GM18951 (cell line): ENCODE measurements around the gene OSCAR.

Source experiments
- POLR2A ChIP-seq: IDR thresholded peaks from 4 replicates; pipeline ENCODE4 v1.6.1; 2011; ENCODE audit warnings: mild to moderate bottlenecking; ENCODE audit not compliant: insufficient read length, insufficient read depth; ENCODE audit errors: extremely low read depth
- in situ Hi-C: fragments of 300-500 bp; cut with MboI; formaldehyde crosslinking; loops from one replicate; pipeline ENCODE4 v1.12.0; 2022; ENCODE audit warnings: low sequenced_read_pairs, mixed read lengths, inconsistent platforms; ENCODE audit not compliant: unreplicated experiment

OSCAR gene

GRCh38 chr19:54084410-54084809, 16.2 kb downstream of the OSCAR start:
- in situ Hi-C loops, result no loop called here
- TF ChIP-seq POLR2A, result no peak

DNA sequence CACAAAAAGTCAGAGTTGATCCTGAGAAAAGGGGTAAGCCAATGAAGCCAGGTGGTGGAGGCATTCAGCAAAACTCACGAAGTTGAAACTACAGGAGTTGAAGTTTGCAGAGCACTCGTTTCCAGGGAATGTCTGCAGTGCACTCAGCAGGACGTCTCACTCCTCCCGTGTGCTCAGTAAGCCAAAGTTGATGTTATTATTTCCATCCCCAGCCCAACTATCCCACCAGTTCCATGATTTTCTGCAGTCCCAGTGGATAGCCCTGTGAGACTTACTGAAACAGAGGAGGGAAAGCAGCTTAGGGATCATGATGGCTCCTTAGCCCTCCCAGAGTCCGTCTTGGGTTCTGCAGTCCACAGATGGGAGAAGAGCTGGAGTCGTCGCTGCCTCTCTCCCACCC, 19.6 kb downstream of the OSCAR start, which contains the start of gene TARM1:
TSS of gene TARM1 (minus strand) at position 334 of the 400 bp plus-strand sequence. CDS start at position 309, 25 bp downstream.
- in situ Hi-C loops, result no loop called here
- TF ChIP-seq POLR2A, result no peak

DNA sequence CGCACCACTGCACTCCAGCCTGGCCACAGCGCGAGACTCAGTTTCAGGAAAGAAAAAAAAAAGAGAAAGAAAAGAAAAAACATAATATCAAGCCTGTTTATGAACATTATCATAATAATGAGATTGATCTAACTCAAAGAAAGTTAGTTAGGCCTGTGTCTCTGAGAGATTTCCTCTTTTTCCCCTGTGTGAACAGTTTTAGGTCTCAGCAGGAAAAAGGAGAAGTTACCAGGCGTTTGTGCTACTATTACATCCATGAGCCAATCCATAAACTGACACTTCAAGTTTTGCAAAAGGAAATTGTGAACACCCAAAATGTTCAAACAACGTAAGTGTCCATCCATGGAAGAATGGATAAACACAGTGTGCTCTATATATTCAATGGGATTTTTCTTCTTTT, 23.3 kb downstream of the OSCAR start:
- no peak for TF ChIP-seq POLR2A
- in situ Hi-C loops, result no loop called here

- TF ChIP-seq POLR2A, result no peak
- in situ Hi-C loops, result no loop called here
These were observed 25.8 kb downstream of the OSCAR start for GRCh38 chr19:54074851-54075250.

GRCh38 chr19:54073829-54074228, 26.8 kb downstream of the OSCAR start:
- in situ Hi-C loops, result no loop called here
- no peak for TF ChIP-seq POLR2A

GRCh38 chr19:54069470-54069869, 31.1 kb downstream of the OSCAR start:
- TF ChIP-seq POLR2A, result no peak
- in situ Hi-C loops, result no loop called here

DNA sequence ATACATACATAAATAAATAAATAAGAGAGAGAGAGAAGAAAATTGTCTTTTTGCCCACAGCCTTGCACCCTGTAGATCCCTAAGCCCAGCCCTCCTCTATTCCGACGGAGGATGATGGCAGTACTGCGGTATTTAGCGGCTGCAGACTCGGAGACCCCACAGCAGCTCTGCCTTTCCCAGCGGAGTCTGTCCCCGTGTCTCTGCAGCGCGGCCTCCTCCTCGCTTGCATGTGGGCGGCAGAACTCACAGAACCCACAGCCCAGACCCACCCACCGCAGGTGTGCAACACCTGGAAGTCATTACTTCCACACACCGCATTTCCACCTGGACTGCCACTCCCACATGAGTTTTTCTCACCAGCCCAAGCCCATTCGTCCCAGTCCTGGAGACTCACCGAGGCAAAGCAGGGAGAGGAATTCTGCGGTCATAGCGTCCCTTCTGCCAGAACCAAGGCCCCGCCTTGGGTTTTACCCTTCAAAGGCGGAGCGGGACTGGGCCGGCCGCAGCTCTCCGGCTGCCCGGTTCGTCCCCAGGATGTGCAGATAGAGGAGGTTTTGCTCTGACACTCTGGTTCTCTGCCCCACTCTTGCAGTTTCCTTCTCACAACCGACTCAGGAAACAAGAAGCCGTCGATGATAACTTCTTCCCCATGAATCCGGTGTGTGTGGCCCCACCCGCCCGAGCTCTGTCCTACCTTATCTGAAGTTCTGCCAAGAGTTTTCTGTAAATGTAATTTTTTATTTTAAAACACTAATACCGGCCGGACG, 37.1 kb downstream of the OSCAR start, which contains the start of gene VSTM1:
TSS of gene VSTM1 (minus strand) at position 548 of the 767 bp plus-strand sequence. CDS start at position 428, 120 bp downstream.
- in situ Hi-C loops, result no loop called here

GRCh38 chr19:54062643-54063042, 38.0 kb downstream of the OSCAR start:
- in situ Hi-C loops, result no loop called here
- no peak for TF ChIP-seq POLR2A

More for the DNA sequence above, 37.1 kb downstream of the OSCAR start, which contains the start of gene VSTM1:
- TF ChIP-seq POLR2A, result no peak

DNA sequence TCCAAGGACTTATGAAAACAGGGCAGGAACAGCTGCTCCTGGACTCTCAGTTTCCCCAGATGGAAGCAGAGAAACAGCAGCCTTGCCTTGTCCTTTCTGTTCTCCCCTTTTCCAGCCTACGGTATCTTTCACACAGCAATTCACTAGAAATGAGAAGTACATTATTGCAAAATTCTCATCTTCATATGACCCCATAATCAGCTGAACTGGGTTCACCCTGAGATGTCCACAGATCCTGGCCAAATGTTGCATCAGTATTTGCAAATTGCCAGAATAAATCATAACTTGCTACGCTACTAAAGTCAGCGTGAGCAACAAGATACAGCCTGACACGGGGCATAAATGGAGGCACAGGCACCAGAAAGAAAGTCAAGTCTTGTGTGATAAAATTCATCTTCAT, 53.0 kb downstream of the OSCAR start:
- in situ Hi-C loops, result no loop called here
- TF ChIP-seq POLR2A, result no peak

GRCh38 chr19:54045771-54046170, 54.8 kb downstream of the OSCAR start:
- no peak for TF ChIP-seq POLR2A
- in situ Hi-C loops, result no loop called here
